ENCODE results near the gene CCDC54.

- TF ChIP-seq CTCF (IDR thresholded peaks at IDR 0.05; ENCODE audit: low read length) (no peak), EZH2 (IDR thresholded peaks at IDR 0.05; ENCODE audit: borderline replicate concordance, low read length) (no peak)
Observed at GRCh38 chr3:107425033-107425432, 47.8 kb downstream of the CCDC54 start.

All from OCI-LY1 (cell line).